A549 (cell line): ENCODE measurements around the gene PLA2G1B.

Experiments
- CHD2 ChIP-seq: fragments of 150-350 bp; IDR thresholded peaks from 2 replicates; pipeline ENCODE4 v1.6.1; 2014; ENCODE audit warnings: low read length; ENCODE audit not compliant: partially characterized antibody
- EP300 ChIP-seq, 2 experiments: fragments of >200 bp; sonication (Bioruptor Twin); formaldehyde crosslinking; IDR thresholded peaks; 2 replicates in 1 of 2; 3 replicates in 1 of 2; pipeline ENCODE4 v1.6.1; 2016 to 2017
- ESRRA ChIP-seq: fragments of 150-350 bp; IDR thresholded peaks from 2 replicates; pipeline ENCODE4 v1.6.1; 2014; ENCODE audit warnings: mild to moderate bottlenecking, low read length, borderline replicate concordance
- FOSL2 ChIP-seq, 2 experiments: fragments of 450-650 bp in 1 of 2; fragments of >200 bp in 1 of 2; sonication (Bioruptor Twin) in 1 of 2; formaldehyde crosslinking; IDR thresholded peaks; 2 replicates each; pipeline versions ENCODE4 v1.5.0 to v1.6.1; 2016 to 2020; ENCODE audit warnings: mild to moderate bottlenecking in 1 of 2, moderate library complexity in 1 of 2
- HOXA7 ChIP-seq: fragments of 250-450 bp; sonication (Bioruptor Pico); IDR thresholded peaks from 2 replicates; pipeline ENCODE4 v1.5.0; 2020; ENCODE audit warnings: mild to moderate bottlenecking, moderate library complexity
- POLR2A ChIP-seq: IDR thresholded peaks from 2 replicates; pipeline ENCODE4 v1.6.1; 2012; ENCODE audit warnings: mild to moderate bottlenecking, low read length
- ZFP36 ChIP-seq: fragments of 450-650 bp; IDR thresholded peaks from 2 replicates; pipeline ENCODE4 v1.6.1; 2014; ENCODE audit warnings: borderline replicate concordance; ENCODE audit not compliant: partially characterized antibody
- ZSCAN20 ChIP-seq: fragments of 250-450 bp; sonication (Bioruptor Pico); IDR thresholded peaks from 2 replicates; pipeline ENCODE4 v1.8.0; 2022; ENCODE audit warnings: mild to moderate bottlenecking, moderate library complexity
- TF ChIP-seq, protein P1 (sequence below): fragments of >200 bp; sonication (Bioruptor Twin); formaldehyde crosslinking; IDR thresholded peaks from 3 replicates; pipeline ENCODE4 v1.5.1; 2016
- TF ChIP-seq, protein P2 (sequence below): IDR thresholded peaks from 2 replicates; pipeline ENCODE4 v1.6.1; 2012; ENCODE audit warnings: low read depth, borderline replicate concordance
- TF ChIP-seq, protein P3 (sequence below): IDR thresholded peaks from 2 replicates; pipeline ENCODE4 v1.6.1; 2012
- TF ChIP-seq, protein P4 (sequence below): fragments of 200-600 bp; sonication (generic); IDR thresholded peaks from 2 replicates; pipeline ENCODE4 v1.6.1; 2016; ENCODE audit warnings: antibody characterized with exemption, mild to moderate bottlenecking, moderate library complexity

DNA sequence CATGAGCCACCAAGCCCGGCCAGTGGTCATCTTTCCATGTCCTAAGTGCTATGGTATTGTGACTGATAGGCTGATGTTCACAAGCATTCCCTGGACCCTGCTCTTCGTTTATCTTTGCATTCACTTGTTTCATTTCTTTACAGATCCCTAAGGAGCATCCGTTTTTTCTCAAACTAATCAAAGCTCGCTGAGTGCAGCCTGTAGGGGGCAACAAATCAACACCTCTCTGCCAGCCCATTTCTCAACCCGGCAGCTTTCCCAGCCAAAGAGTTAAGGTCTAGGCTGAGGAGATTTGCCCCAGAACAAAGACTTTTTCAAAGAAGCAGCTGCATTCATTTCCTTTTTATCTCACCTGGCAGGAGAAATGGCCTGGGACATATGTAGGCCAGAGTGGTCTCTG is 13.4 kb downstream of the PLA2G1B start:
- TF ChIP-seq, protein P1, sequence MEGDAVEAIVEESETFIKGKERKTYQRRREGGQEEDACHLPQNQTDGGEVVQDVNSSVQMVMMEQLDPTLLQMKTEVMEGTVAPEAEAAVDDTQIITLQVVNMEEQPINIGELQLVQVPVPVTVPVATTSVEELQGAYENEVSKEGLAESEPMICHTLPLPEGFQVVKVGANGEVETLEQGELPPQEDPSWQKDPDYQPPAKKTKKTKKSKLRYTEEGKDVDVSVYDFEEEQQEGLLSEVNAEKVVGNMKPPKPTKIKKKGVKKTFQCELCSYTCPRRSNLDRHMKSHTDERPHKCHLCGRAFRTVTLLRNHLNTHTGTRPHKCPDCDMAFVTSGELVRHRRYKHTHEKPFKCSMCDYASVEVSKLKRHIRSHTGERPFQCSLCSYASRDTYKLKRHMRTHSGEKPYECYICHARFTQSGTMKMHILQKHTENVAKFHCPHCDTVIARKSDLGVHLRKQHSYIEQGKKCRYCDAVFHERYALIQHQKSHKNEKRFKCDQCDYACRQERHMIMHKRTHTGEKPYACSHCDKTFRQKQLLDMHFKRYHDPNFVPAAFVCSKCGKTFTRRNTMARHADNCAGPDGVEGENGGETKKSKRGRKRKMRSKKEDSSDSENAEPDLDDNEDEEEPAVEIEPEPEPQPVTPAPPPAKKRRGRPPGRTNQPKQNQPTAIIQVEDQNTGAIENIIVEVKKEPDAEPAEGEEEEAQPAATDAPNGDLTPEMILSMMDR: peak; percentile 39
- TF ChIP-seq, protein P2, sequence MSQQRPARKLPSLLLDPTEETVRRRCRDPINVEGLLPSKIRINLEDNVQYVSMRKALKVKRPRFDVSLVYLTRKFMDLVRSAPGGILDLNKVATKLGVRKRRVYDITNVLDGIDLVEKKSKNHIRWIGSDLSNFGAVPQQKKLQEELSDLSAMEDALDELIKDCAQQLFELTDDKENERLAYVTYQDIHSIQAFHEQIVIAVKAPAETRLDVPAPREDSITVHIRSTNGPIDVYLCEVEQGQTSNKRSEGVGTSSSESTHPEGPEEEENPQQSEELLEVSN: no peak
- no peak for TF ChIP-seq ESRRA
- no peak for TF ChIP-seq POLR2A
- no peak for TF ChIP-seq ZSCAN20 (CRISPR knock-in tag)
- no peak for TF ChIP-seq ZFP36
- no peak for TF ChIP-seq FOSL2 (IDR thresholded peaks at IDR 0.05)
- no peak for TF ChIP-seq FOSL2 (CRISPR knock-in tag; IDR thresholded peaks at IDR 0.05)
- TF ChIP-seq, protein P3, sequence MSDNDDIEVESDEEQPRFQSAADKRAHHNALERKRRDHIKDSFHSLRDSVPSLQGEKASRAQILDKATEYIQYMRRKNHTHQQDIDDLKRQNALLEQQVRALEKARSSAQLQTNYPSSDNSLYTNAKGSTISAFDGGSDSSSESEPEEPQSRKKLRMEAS: no peak
- TF ChIP-seq EP300 (IDR thresholded peaks at IDR 0.05): no peak
- TF ChIP-seq, protein P4, sequence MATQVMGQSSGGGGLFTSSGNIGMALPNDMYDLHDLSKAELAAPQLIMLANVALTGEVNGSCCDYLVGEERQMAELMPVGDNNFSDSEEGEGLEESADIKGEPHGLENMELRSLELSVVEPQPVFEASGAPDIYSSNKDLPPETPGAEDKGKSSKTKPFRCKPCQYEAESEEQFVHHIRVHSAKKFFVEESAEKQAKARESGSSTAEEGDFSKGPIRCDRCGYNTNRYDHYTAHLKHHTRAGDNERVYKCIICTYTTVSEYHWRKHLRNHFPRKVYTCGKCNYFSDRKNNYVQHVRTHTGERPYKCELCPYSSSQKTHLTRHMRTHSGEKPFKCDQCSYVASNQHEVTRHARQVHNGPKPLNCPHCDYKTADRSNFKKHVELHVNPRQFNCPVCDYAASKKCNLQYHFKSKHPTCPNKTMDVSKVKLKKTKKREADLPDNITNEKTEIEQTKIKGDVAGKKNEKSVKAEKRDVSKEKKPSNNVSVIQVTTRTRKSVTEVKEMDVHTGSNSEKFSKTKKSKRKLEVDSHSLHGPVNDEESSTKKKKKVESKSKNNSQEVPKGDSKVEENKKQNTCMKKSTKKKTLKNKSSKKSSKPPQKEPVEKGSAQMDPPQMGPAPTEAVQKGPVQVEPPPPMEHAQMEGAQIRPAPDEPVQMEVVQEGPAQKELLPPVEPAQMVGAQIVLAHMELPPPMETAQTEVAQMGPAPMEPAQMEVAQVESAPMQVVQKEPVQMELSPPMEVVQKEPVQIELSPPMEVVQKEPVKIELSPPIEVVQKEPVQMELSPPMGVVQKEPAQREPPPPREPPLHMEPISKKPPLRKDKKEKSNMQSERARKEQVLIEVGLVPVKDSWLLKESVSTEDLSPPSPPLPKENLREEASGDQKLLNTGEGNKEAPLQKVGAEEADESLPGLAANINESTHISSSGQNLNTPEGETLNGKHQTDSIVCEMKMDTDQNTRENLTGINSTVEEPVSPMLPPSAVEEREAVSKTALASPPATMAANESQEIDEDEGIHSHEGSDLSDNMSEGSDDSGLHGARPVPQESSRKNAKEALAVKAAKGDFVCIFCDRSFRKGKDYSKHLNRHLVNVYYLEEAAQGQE: no peak
- TF ChIP-seq CHD2: no peak
- TF ChIP-seq HOXA7: no peak
